Measurements from ENCODE around the gene ACAP2.
A peak's percentile ranks its signal among the peaks of the same experiment; 100 is the strongest.

Gene ACAP2

DNA sequence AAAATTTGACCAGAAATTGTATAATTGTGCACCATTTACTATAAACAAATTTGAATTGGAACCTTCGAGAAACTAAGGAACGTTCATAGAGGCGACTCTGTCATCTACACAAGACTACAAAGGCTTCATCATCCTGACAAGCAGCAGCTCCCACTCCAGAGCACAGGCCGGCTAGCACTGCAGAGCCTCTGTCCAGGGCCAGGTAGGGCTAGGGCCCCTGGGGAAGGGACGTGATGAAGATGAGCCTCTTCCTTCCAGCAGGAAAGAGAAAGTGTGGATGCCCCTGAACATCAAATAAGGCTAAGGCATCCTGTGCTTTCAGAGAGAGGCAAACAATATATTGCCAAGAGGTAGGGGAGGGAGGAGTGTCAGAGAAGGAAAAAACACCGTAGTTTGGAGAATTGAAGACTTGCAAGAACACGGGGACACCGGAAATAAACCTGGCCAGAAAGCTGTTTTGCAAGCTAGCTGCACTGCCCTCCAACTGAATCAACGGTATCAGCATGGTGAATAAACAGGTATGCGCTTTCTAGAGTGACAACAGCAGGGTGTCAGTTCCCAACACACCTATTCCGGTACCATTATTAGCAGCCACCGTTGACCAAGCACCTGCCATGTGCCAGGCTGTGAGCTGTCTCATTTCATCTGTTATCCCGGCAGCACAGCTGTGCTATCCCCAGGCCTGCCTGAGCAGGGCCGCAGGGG lies 184.2 kb downstream of the ACAP2 start:
- DNase-seq, result no peak

DNA sequence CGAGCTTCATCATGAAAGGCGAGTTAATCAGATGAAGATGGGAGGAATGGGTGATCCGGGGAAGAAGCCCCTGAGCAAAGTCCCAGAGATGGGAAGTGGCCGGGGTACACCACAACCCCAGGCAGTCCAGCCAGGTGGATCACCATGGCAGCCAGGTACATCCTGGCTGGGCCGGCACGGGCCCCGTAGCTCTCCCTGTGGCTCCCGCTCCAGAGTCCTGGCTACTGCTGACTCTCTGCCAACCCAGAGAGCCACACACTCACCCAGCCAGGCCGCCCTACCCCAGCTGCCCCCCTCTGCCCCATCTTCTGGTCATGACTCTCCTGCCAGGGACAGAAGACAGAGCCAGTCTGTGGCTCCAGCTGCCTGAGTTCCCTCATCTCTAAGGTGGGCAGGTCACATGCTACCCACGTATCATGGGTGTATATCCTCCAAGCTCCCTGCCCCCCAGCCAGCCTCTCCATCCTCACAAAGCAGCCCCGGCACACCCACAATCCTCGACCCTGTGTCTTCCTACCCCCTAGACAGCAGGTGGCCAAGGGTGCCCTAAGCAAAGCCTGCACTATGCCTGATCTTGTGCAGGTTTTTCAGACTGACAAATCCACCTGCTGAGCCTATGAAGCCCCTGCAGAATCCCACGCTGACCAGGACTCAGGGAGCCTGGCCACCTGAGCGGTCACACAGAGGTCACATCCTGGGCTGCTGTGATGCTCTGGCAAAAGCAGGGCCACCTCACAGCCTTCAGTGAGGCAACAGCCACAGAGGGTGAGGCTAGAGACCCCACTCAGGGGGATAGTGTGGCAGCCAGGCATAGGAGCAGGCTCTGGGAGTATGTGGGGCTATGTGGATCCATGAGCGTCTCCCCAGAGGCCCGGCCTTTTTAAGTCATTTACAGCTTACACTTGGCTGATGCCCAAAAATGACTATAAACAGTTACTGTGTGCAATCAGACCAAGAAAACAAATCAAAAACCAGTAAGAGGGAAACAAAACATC lies 185.1 kb downstream of the ACAP2 start:
- no peak for DNase-seq

DNA sequence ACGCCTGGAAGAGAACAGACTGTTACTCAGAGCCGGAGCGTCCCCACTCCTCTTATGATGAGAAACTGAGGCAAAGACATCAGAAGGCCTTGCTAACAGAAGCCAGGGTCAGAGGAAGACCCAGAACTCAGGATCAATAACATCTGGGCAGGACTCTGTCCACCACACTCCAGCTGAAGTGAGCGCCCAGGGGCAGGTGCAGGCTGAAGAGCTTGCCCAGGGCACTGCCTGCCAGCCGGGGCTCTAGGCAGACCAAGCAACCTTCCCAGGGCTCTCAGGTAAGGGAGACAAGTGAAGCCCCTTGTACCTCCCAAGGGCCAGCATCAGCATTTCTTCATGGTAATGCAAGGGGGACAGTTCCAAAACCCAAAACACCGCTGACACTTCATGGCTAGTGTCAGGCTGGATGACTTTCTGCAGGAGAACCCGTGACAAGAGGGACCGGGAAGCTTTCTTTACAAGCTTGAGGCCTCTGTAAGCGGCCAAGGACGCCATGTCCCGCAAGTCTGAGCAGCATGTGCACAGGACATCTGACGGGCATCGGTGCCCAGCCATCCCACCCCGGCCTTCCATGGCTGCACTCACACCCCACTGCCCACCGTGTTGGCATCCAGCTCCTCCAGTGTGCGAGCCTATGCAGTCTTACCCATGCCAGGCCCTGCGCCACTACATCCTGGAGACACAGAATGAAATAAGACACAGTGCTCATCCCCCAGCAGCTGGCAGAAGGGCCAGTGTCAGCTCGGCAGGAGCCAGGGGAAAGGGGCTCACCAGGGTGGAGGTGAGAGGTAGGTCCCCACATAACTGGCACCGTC lies 186.0 kb downstream of the ACAP2 start:
- DNase-seq, result no peak

DNA sequence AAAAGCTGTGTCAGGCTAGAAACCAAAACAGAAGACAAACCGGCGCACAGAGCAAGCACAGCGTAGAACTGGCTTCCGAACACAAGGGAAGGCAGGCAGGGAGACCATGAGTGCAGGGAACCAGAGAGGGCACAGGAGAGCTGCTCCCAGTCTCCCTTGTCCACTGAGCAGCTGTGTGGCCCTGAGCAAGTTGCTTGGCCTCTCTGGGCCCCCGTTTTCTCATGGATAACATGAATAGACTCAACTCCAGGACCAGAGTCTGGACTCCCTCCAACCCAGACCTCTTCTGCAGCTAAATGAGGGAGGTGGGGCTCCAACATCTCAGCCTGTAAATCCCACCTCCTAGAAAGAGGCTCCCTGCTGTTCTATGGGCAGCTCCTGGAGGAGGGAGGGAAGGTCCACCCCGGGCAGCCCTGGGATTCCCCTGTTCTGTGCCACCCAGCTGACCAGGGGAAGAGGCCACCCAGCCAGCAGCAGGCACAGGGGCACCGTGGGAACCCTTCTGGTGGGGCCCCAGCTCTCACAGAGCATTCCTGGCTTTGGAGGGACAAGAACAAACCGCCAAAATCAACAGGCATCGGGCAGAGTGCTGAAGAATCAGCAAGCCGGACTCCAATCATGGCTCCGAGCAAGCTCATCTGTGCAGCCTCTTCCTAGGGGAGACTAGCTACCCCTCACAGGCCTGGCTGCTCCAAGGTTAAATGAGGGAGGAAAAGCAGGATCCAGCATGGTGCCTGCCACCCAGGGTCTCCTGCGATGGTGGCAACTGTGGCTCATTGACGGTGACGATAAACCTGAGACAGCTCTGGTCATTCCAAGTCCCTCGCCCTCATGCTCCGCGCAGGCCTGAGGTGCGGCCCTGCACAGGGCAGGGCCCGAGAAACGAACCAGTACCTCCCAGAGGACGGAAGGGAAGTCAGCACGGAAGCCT lies 187.0 kb downstream of the ACAP2 start:
- no peak for DNase-seq

DNA sequence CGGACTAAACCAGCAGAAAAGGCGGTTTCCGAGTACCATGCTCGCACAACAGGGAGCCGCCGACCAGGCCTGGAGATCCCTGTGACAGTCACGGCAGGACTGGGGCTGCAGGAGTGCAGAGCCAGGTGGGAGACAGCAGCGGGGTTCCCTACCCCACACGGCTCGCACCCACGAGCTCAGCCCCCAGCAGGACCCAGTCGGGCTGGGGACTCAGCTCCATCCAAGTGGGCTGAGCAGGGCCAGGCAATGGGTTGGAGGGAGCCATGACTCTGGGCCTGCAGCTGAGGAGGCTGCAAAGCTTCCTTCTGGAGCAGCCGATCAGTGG lies 187.7 kb downstream of the ACAP2 start:
- DNase-seq, result no peak

DNA sequence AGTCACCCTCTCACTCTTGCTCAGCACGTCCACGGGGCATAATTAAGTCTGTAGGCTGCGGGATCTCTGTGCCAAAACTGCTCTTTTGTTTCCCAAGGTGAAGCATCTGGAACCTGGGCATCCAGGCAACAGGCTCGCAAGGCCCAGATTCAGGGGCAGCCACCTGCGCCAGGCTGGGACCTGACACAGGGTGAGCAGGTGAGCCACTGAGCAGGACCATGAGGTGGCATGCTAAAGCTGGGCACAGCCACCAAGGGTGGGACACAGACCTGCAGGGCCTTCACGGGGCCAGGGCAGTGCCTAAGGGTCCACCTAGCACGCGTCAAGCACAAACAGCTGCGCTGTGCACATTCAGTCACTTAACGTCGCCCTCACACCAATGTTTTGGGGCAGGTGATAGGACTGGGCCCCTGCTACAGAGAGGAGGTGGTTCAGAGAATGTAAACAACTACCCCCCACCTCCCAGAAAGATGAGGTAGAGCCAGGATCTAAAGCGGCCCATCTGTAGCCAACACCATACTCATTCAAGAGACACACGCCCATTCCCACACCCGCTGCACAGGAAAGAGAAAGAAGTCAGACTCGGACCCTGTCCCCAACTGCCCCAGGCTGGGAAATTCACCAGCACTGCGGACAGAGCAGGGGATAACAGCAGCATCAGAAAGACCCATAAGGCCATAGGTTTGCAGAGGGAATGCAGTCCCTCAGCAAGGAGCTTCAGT lies 188.2 kb downstream of the ACAP2 start:
- no peak for DNase-seq

DNA sequence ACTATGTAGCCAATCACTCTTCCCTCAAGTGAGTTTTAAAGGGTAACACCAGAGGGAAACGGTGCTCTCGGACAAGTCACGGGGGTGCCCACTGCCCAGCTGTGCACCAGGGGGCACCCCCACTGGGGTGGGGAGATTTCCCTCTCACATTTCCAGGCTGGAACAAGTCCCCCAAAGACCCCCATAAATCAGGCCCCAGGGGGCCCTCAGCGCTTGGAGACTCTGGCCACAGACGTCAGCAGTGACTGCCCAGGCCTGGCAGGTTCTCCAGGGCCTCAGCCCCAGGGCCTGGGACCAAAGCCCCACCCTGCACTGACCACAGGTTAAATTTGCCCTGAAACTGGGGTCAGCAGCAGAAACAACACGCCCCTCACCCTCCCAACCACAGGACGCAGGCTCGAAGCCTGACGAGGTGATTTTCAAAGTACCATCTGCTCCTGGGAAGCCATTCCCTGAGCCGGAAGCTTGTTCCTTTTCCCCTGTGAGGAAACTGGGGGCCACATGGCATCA lies 188.8 kb downstream of the ACAP2 start:
- DNase-seq, result no peak

DNA sequence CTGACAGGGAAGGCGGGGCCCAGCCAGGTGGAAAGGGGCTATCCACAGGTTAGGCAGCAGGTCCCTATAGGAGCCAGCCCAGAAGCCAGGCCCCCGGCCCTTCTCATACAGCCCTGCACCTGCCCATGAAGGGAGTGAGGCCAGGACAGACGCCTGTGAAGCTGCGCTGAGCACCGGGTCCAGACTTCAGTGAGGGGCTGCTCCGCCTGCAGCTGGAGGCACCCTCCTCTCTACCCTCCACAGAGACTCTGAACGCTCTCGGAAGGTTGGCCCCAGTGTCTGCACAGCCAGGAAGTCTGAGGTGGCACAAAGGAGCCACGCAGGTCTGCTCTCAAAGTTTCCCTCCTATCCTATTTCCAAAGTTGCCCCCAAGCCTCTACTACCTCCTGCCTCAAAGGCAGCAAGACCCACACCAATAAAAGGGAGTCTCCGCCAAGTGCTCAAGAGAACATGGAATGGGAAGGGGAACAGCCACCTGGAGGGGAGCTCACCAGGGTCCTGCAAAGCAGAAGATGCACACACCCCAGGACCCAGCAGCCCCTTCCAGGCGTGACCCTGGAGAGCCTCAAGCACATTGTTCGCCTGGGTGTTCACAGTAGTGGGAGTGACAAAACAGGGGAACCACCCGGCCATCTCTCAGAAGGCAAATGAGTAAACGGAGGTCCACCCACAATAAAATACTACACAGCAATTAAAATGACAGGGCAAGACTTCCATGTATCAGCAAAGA lies 191.3 kb downstream of the ACAP2 start:
- DNase-seq, result peak; percentile 28 to 31

DNA sequence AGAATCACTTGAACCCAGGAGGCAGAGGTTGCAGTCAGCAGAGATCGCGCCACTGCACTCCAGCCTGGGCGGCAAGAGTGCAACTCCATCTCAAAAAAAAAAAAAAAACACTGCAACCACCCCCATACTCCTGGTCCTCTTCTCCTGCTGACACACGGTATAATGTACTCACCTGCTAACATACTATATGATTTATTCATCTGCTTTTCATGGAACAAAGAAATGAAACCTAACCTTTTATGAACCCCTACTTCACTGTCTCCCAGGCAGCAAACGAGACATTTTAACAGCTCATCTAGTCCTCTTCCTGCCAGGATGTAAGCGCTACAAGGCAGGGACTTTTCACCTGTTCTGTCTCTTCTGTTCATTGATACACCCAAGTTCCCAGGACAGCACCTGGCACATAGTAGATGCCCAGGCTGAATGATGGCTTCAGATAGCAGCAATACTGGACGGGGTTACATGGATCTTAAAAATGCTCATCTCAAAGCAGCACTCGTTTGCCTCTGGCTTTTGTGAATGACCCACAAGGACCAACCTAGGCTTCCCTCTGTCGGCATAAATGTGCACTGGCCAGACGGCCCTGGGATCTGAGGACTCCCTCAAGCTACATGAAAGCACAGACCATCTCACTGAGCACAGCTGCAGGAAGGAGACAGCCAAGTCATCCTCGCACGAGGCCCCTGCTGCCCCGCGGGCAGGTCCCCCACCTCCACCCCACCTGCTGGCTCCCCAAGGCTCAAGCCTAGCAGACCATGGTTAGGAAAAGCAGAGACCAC lies 192.2 kb downstream of the ACAP2 start:
- no peak for DNase-seq

DNA sequence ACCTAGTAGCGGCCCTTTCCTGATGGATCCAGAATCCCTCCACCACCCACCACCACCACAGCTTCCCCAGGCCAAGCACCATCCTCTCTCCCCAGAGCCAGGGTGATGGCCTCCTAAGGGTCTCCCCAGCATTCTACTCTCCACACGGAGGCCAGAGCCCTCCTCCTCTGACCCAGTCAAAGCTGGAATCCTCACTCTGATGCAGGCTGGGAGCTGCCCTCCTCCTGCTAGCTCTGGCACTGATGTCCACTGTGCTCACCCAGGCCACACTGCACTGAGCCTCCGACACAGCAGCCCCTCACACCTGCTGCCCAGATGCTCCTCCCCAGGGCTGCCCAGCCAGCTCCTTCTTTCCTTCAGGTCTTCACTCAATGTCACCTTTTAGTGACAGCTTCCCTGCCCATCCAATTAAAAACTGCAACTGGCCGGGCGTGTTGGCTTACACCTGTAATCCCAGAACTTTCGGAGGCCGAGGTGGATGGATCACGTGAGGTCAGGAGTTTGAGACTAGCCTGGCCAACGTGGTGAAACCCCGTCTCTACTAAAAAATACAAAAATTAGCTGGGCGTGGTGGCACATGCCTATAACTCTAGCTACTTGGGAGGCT lies 192.9 kb downstream of the ACAP2 start:
- no peak for DNase-seq

DNA sequence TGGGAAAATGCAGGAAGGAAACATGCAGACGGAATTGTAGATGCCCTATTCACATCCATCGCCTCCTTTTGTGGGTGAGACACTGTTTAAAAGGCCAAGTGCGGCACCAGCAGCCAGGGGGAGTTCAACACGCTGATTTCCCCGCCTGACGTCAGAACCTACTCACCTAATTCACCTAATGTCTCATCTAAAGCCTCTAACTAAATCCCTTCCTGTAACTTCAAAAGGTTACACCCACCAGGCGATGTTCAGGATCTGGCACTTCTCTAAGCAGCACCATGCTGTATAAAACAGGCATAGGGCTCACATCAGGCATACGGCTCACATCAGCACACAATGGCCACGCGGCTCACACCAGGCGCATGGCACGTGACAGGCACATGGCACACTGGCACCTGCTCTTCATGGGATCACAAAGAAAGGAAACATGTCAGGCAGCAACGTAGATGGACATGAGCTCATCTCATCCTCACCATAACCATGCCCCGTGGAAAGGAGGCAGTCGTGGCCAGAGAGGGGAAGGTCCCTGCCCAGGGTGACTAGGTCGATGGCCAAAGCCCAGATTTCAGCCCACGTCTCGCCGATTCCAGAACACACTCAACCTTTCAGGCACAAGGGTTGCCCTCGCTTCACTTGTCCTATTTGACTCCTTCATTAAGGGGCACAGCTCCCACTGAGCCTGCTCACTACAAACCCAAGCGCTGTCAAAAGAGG lies 193.6 kb downstream of the ACAP2 start:
- peak in 1 of 2 experiments; percentile 2 for DNase-seq

DNA sequence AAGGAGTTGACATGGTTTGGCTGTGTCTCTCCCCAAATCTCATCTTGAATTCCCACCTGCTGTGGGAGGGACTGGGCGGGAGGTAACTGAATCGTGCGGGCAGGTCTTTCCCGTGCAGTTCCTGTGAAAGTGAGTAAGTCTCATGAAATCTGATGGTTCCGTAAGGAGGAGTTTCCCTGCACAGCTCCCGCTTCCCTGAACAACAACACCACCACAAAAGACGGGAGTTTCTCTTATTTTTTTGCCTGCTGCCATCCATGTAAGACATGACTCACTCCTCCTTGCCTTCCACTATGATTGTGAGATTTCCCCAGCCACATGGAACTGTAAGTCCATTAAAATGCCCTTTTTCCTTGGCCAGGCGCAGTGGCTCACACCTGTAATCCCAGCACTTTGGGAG lies 194.5 kb downstream of the ACAP2 start:
- no peak for DNase-seq

DNA sequence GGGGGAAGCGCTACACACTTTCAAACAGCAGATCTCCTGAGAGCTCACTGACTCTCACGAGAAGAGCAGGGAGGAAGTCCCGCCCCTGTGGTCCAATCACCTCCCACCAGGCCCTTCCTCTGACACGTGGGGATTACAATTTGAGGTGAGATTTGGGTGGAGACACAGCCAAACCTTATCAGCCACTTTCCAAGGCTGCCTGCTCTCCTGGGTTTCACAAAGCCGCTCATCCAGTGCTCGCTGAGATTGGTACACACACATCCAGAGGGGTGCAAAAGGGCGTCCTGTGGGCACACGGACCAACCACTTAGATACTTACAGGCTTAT lies 195.0 kb downstream of the ACAP2 start:
- DNase-seq, result no peak

DNA sequence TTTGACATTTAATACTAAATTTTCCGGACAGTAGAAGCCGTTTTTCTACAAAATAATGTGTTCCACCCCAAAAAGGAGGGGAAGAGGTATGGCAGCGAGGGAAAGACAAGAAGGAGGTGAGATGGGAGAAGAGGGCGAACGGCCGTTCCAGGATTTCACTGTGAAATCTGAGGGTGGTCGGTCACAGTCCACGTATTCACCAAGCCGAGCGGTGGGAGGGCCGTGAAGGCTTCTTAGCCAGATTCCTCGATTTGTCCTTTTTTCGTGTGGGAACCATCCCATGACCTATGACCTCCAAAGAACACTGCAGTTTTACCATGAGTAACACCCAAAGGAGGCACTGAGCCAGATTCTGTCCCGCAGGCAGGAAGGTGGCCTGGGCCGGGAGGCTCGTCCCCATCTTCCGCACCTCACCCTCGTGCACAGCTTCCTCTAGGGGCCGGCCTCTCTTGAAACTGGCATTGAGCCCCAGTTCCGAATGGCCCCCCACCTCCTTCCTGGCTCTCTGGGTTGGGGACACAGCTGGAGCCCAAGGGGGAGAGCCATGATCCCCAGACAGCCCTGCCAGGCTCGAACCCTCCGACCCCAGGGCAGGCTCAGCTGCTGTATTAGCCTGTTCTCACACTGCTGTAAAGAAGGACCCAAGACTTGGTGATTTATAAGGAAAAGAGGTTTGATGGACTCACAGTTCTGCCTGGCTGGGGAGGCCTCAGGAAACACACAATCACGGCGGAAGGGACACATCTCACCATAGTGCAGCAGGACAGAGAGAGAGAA lies 195.5 kb downstream of the ACAP2 start:
- no peak for DNase-seq

DNA sequence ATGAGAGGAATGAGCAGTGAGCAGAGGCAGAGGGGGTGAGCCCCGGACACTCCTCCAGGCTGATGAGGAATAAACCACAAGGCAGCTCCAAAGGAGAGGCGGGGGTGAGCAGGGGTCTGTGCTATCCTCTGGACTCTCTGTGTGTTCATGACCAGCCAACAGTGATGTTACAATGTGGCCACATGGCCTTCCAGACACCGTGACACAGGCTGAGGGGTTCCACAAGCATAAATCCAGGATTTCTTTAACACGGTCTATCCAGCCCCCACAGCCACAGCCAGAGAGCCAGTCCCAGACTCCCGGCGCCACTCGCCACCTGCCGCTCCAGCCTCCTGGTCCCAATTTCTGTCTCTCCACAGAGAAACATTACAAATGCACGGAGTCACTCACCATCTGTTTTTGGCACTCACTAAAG lies 196.2 kb downstream of the ACAP2 start:
- no peak for DNase-seq

DNA sequence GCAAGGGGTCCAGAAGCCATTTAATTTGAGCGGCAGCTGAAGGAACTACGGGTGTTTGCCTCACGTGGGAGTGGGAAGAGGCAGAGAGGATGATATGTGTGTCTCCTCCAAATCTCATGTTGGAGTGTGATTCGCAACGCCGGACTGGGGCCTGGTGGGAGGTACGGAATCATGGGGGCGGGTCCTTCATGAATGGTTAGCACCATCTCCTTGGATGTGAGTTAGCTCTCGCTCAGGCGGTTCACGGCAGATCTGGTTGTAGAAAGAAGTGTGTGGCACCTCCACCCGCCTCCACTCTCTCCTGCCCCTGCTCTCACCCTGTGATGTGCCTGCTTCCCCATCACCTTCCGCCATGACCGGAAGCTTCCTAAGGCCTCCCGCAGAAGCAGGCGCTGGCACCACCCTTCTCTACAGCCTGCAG lies 197.3 kb downstream of the ACAP2 start:
- DNase-seq, result no peak

DNA sequence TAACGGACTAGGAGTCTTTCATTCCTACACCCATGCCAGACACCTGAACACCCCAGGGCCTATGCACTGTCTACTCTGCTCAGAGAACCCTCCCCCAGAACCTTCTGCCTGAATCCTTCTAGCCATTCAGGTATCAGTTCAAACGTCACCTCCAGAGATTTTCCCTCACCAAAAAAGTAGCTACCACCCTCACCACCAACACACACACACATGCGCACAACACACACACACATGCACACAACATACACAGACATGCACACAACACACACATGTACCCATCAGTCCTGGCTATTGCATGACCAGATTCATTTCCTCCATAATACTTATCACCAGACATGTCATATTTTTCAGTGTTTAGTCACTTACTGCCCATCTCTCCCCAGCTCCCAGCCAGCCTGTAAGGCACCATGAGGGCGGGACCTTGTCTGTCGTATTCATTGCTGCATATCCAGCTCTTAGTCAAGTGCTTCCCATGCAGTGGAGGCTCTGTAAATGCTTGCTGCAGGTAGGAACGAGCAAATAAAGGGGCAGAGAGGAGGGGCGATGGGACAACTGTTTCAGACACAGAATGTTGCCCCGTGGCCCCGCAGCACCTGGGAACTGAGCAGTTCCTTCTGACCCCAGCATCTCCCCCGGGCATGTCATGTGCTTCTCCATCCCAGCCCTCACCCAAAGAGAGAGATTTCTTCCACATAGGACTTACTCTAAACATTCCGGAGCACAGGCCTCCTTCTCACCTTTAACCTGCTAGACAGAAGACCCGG lies 201.0 kb downstream of the ACAP2 start:
- no peak for DNase-seq

All from activated CD4-positive, alpha-beta T cell treated with anti-CD3 and anti-CD28 coated beads, Interleukin-2, amount 50 U/mL, for 48 hours (primary cell).